Peyer's patch (tissue), 4 donors: ENCODE results near the gene CKS1B. TPM values are rescaled to one million over a fixed set of nuclear protein-coding genes. Genes with fewer than 3 reads are reported as not detected.
A peak's percentile ranks its signal among the peaks of the same experiment; 100 is the strongest.

Experiments
- DNase-seq, 3 donors: peaks; one replicate each; pipeline ENCODE4 v3.0.0-alpha.2; 2017 to 2019
- H3K27ac ChIP-seq, 4 donors: fragments of 200-600 bp; sonication (generic); one replicate each; pipeline ENCODE4 v1.5.1; 2016 to 2019
- H3K27me3 ChIP-seq, 2 donors: fragments of 200-600 bp; sonication (generic); one replicate each; pipeline ENCODE4 v1.5.1; 2019
- H3K36me3 ChIP-seq, 3 donors: fragments of 200-600 bp; sonication (generic); one replicate each; pipeline ENCODE4 v1.5.1; 2016 to 2019
- H3K4me1 ChIP-seq, 4 donors: fragments of 200-600 bp; sonication (generic); one replicate each; pipeline ENCODE4 v1.5.1; 2016 to 2019
- H3K4me3 ChIP-seq, 4 donors: fragments of 200-600 bp; sonication (generic); 1 replicate in 3 of 4; 2 replicates in 1 of 4; pipeline ENCODE4 v1.5.1; 2016 to 2019; ENCODE audit warnings: mild to moderate bottlenecking in 1 of 4
- H3K9me3 ChIP-seq, 4 donors: fragments of 200-600 bp; sonication (generic); one replicate each; pipeline ENCODE4 v1.5.1; 2016 to 2019; ENCODE audit warnings: mild to moderate bottlenecking in 1 of 4
- POLR2A ChIP-seq, 2 donors: fragments of 450-650 bp; IDR thresholded peaks; one replicate each; pipeline ENCODE4 v1.5.1; 2017; ENCODE audit warnings: antibody characterized with exemption in 2 of 2, mild to moderate bottlenecking in 2 of 2, moderate library complexity in 2 of 2
- total RNA-seq, 4 donors: library from RNA; depleted of rRNA; stranded (reverse); fragments of >200 nt; gene quantifications; one replicate each; pipeline ENCODE4 v1.1.0, GENCODE V29; 2016
- TF ChIP-seq, protein P1 (sequence below), 6 experiments: fragments of 450-650 bp in 4 of 6; fragments of 200-600 bp in 2 of 6; sonication (generic) in 1 of 6; IDR thresholded peaks; one replicate each; pipeline ENCODE4 v1.5.1; 2017 to 2019; ENCODE audit warnings: antibody characterized with exemption in 6 of 6, mild to moderate bottlenecking in 3 of 6, moderate library complexity in 1 of 6

Gene CKS1B
- total RNA-seq, 4 donors from 2014 or later: 20.3 to 39.1 (median 26.5) TPM

DNA sequence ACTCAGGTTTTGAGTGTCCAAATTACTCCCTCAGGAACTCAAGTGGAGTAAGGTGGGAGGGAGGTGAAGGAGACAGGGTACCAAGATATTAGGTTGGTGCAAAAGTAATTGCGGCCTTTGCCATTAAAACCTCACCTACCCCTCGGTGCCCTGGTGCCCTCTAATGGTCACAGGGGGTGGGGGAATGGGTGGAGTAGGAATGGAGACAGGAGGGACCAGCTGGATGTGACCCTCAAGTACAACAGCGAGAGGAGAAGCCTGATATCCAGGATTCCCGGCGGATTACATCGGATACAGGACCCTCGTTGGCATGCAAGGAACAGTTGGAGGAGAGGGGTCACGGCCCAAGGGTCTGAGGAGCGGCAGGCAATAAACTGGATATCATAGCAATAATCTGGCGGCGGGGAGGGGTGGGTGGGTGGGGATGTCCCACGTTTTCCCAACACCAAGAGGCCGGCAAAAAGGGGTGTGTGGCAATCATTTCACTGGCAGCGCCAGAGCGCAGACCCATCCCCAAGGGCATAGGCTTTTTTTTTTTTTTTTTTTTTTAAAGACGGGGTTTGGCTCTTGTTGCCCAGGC is 23.8 kb downstream of the CKS1B start:
- peak in 1 of 3 donors; percentile 39 for DNase-seq
- H3K9me3 ChIP-seq: no peaks in the 10 kb centered on the region
- no peak overlapping the region for H3K27ac ChIP-seq
- no peak overlapping the region for H3K4me3 ChIP-seq
- no peak for TF ChIP-seq POLR2A (IDR thresholded peaks at IDR 0.05)
- TF ChIP-seq, protein P1, sequence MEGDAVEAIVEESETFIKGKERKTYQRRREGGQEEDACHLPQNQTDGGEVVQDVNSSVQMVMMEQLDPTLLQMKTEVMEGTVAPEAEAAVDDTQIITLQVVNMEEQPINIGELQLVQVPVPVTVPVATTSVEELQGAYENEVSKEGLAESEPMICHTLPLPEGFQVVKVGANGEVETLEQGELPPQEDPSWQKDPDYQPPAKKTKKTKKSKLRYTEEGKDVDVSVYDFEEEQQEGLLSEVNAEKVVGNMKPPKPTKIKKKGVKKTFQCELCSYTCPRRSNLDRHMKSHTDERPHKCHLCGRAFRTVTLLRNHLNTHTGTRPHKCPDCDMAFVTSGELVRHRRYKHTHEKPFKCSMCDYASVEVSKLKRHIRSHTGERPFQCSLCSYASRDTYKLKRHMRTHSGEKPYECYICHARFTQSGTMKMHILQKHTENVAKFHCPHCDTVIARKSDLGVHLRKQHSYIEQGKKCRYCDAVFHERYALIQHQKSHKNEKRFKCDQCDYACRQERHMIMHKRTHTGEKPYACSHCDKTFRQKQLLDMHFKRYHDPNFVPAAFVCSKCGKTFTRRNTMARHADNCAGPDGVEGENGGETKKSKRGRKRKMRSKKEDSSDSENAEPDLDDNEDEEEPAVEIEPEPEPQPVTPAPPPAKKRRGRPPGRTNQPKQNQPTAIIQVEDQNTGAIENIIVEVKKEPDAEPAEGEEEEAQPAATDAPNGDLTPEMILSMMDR (IDR thresholded peaks at IDR 0.05): peak in 1 of 6 experiments; percentile 23
- H3K27me3 ChIP-seq: no peaks in the 10 kb centered on the region
- H3K36me3 ChIP-seq: no peaks in the 10 kb centered on the region
- H3K4me1 ChIP-seq: peaks cover 0 to 16% (median 3%) of the 10 kb centered on the region in 4 donors

DNA sequence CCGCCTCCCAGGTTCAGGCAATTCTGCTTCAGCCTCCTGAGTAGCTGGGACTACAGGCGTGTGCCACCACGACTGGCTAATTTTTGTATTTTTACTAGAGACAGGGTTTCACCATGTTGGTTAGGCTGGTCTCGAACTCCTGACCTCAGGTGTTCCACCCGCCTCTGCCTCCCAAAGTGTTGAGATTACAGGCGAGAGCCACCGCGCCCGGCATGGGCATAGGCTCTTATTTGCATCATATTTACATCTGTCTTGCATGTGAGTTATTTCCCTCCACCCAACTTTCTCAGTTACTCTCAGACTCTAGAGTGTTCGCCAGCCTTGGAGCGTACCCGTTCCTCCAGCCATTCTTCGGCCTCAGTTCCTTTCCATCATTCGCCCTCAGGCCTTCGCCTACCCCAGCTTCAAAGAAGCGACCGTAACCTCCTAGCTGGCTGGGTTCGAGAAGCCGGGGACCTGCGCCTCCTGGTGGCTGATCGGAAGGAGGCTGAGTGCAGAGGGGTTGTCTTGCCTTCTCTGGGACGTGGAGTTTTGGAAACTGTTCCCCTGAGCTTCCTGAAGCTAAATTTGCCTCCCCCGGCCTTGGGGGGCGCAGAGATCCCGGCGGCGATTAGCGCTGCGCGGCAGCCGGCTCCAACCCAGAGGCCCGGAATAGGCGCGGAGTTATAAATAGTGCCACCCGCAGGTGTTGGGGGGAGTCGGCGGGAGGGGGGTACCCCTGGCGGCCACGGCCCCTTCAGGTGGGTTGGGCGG is 24.5 kb downstream of the CKS1B start:
- no peaks in the 10 kb centered on the region for H3K27me3 ChIP-seq
- H3K27ac ChIP-seq: peak overlapping the region; percentile 94 to 99 (median 96)
- H3K36me3 ChIP-seq: no peaks in the 10 kb centered on the region
- no peaks in the 10 kb centered on the region for H3K9me3 ChIP-seq
- TF ChIP-seq POLR2A (IDR thresholded peaks at IDR 0.05): peak in 1 of 2 donors; percentile 34
- TF ChIP-seq, protein P1 (IDR thresholded peaks at IDR 0.05): peak; percentile 74 to 91 (median 84)
- DNase-seq: peak; percentile 56 to 86 (median 85)
- peaks cover 0 to 16% (median 5%) of the 10 kb centered on the region in 4 donors for H3K4me1 ChIP-seq
- H3K4me3 ChIP-seq: peak overlapping the region; percentile 70 to 91 (median 83)

DNA sequence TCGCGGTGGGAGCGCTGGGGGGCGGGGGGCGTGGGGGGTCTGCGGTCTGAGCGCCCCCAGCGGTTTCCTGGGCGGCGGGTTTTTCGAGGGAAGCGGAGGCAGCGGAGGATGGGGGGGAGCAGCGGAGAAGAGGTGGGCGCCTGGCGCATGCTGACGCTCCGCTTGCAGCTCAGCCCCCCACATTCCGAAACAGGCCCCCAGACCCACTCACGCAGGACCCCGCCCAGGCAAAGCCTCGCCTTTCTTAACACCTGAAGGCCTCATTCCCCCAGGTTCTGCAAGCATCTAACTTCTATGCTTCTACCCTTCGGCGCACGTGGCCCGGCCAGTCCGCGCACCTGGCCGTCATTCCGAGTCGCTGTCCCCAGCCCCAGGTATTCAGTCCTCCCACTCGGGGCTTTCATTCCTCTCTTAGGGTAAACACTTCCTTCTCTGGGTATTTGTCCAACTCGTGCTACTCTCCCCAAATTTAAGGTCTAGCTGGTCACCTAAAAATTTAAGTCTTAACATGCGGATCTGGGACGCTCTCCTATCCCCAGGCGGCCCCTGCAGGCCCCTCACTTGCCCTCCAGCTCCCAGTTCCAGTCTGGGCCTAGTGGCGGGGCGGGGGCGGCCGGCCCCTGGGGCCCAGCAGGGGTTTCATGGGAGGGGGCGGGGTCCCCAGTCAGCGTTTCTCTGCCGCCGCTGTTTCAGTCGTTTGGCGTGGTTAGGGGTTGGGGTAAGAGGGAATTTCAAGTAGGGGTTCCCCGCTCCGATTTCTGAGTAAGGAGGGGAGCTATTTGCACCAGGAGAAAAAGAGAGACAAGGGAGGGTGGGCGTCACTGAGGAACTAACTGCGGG is 25.3 kb downstream of the CKS1B start:
- peak overlapping the region; percentile 70 to 91 (median 83) for H3K4me3 ChIP-seq
- H3K4me1 ChIP-seq: peaks cover 0 to 24% (median 12%) of the 10 kb centered on the region in 4 donors
- no peaks in the 10 kb centered on the region for H3K9me3 ChIP-seq
- peak overlapping the region; percentile 94 to 99 (median 96) for H3K27ac ChIP-seq
- no peak for TF ChIP-seq POLR2A (IDR thresholded peaks at IDR 0.05)
- TF ChIP-seq, protein P1 (IDR thresholded peaks at IDR 0.05): no peak
- DNase-seq: peak; percentile 61 to 81 (median 72)
- no peaks in the 10 kb centered on the region for H3K36me3 ChIP-seq
- no peaks in the 10 kb centered on the region for H3K27me3 ChIP-seq

DNA sequence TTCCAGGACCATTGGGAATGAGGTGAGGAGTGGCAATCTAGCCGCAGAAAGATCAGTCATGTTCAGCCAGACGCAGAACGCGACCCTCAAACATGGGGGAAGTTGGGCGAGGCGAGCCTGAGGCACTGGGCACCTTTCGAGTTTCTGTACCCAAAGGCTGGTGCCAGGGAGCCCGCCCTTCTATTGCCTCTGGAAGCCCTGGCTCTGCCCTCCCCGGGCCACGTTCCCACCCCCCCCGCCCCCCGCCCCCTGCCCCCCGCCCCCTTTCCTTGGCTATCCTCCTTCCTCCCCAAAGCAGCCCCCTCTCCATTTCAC is 25.9 kb downstream of the CKS1B start:
- H3K4me3 ChIP-seq: peak overlapping the region; percentile 70 to 91 (median 83)
- H3K27ac ChIP-seq: peak overlapping the region; percentile 94 to 99 (median 96)
- no peaks in the 10 kb centered on the region for H3K27me3 ChIP-seq
- no peaks in the 10 kb centered on the region for H3K36me3 ChIP-seq
- TF ChIP-seq POLR2A (IDR thresholded peaks at IDR 0.05): no peak
- TF ChIP-seq, protein P1 (IDR thresholded peaks at IDR 0.05): no peak
- no peaks in the 10 kb centered on the region for H3K9me3 ChIP-seq
- H3K4me1 ChIP-seq: peaks cover 0 to 30% (median 18%) of the 10 kb centered on the region in 4 donors
- DNase-seq: peak in 1 of 3 donors; percentile 62

DNA sequence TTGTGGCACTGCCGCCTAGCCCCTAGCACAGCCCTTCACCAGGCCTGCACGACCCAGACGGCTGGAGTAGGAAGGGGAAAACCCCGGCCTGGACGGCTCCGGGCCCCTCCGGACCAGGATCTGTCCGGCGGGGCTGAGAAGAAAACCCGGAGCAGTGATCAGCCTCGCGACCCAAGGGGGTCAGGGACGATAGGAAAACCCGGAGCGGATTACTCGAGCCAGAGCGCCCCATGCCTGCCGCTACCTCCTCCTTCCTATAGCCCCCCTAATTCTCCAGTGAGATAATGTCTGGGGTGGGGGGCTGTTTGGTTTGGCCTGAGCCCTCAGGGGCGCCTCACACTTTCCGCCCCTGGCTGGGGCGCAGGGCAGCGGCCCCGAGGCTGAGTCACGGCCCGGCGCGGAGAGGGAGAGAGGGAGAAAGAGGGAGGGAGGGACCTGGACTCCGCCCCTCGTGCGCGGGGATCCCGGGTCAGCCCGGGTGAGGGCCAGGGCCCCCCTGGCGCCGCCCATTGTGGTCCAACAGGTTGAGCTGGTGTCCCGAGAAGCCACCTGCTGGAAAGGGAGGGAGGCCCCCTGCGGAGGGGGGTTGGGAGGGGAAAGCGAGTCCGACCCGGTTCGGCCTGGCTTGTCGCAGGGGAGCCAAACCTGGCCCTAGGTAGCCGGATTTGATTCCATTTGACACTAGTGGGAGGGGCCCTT is 26.4 kb downstream of the CKS1B start:
- Histone ChIP-seq H3K4me3 (peak overlapping the region; percentile 70 to 91 (median 83)), H3K27ac (peak overlapping the region; percentile 94 to 99 (median 96)), H3K27me3 (no peaks in the 10 kb centered on the region), H3K9me3 (no peaks in the 10 kb centered on the region), H3K4me1 (peaks cover 0 to 35% (median 23%) of the 10 kb centered on the region in 4 donors), H3K36me3 (no peaks in the 10 kb centered on the region)
- TF ChIP-seq POLR2A (IDR thresholded peaks at IDR 0.05): peak; percentile 95 to 98
- TF ChIP-seq, protein P1 (IDR thresholded peaks at IDR 0.05): peak in 3 of 6 experiments; percentile 25 to 38 (median 34)
- peak; percentile 84 to 99 (median 96) for DNase-seq
